HFFc6 (cell line): ENCODE measurements around the gene NES. TPM values are rescaled to one million over a fixed set of nuclear protein-coding genes. Genes with fewer than 3 reads are reported as not detected.

ENCODE experiments used
- DNase-seq: peaks from one replicate; pipeline ENCODE4 v3.0.0-alpha.2; 2018
- H3K27ac Mint-ChIP-seq: 2 replicates; pipeline ENCODE4 v1.8.0; 2020; ENCODE audit warnings: mild to moderate bottlenecking, mixed read lengths
- H3K27me3 Mint-ChIP-seq: 2 replicates; pipeline ENCODE4 v1.8.0; 2021; ENCODE audit warnings: mild to moderate bottlenecking, moderate library complexity, mixed read lengths; ENCODE audit not compliant: insufficient read depth
- H3K36me3 Mint-ChIP-seq: 2 replicates; pipeline ENCODE4 v1.8.0; 2021; ENCODE audit warnings: low read depth, mixed read lengths
- H3K4me1 Mint-ChIP-seq: 2 replicates; pipeline ENCODE4 v1.8.0; 2020; ENCODE audit warnings: low read depth, mixed read lengths
- H3K4me3 Mint-ChIP-seq: 2 replicates; pipeline ENCODE4 v1.8.0; 2020; ENCODE audit warnings: mild to moderate bottlenecking, moderate library complexity, mixed read lengths
- H3K9me3 Mint-ChIP-seq: 2 replicates; pipeline ENCODE4 v1.8.0; 2020; ENCODE audit warnings: mild to moderate bottlenecking, mixed read lengths
- total RNA-seq, 6 experiments: library from RNA; stranded (reverse); fragmentation: NEBNext Ultra II Directional; extraction: Animal tissue kit (Norgen Biotek cat#: 25700); gene quantifications; 2 replicates in 1 of 6; 3 replicates in 5 of 6; pipeline ENCODE4 v1.2.3, GENCODE V29; 2021
- TF ChIP-seq, protein P1 (sequence below): fragments of 200-600 bp; sonication (generic); IDR thresholded peaks from 2 replicates; pipeline ENCODE4 v1.5.0; 2021; ENCODE audit warnings: antibody characterized with exemption, mild to moderate bottlenecking

Gene NES
- total RNA-seq, 6 experiments from 2014 or later, result 106 to 126 (median 116) TPM

DNA sequence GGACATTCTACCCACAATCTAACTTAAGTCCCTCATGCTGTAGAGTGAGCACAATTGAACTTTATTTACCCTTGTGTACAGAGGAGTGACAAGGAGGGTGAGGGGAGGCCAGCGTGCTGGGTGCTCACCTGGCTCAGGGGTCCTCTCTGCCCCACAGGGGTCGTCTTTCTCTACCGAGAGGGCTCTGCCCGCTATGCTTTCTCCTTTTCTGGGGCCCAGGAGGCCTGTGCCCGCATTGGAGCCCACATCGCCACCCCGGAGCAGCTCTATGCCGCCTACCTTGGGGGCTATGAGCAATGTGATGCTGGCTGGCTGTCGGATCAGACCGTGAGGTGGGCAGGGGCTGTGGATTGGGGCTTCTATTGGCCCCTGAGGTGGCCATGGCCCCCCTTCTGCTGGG, 29.9 kb downstream of the NES start:
- H3K27ac Mint-ChIP-seq, result no peak overlapping the region
- no peaks in the 10 kb centered on the region for H3K9me3 Mint-ChIP-seq
- peaks cover 64% of the 10 kb centered on the region for H3K27me3 Mint-ChIP-seq
- H3K4me3 Mint-ChIP-seq, result no peak overlapping the region
- TF ChIP-seq, protein P1, sequence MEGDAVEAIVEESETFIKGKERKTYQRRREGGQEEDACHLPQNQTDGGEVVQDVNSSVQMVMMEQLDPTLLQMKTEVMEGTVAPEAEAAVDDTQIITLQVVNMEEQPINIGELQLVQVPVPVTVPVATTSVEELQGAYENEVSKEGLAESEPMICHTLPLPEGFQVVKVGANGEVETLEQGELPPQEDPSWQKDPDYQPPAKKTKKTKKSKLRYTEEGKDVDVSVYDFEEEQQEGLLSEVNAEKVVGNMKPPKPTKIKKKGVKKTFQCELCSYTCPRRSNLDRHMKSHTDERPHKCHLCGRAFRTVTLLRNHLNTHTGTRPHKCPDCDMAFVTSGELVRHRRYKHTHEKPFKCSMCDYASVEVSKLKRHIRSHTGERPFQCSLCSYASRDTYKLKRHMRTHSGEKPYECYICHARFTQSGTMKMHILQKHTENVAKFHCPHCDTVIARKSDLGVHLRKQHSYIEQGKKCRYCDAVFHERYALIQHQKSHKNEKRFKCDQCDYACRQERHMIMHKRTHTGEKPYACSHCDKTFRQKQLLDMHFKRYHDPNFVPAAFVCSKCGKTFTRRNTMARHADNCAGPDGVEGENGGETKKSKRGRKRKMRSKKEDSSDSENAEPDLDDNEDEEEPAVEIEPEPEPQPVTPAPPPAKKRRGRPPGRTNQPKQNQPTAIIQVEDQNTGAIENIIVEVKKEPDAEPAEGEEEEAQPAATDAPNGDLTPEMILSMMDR, result no peak
- no peak for DNase-seq
- no peaks in the 10 kb centered on the region for H3K36me3 Mint-ChIP-seq
- no peaks in the 10 kb centered on the region for H3K4me1 Mint-ChIP-seq

DNA sequence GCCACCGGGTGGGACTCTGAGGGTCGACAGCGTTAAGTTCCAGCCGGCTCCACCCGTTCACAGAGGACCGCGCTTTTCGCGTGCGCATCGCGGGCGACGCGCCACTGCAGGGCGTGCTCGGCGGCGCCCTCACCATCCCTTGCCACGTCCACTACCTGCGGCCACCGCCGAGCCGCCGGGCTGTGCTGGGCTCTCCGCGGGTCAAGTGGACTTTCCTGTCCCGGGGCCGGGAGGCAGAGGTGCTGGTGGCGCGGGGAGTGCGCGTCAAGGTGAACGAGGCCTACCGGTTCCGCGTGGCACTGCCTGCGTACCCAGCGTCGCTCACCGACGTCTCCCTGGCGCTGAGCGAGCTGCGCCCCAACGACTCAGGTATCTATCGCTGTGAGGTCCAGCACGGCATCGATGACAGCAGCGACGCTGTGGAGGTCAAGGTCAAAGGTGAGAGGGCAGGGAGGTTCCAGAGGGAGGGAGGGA, 30.4 kb downstream of the NES start:
- Mint-ChIP-seq H3K4me1 (no peaks in the 10 kb centered on the region), H3K27me3 (peaks cover 66% of the 10 kb centered on the region), H3K9me3 (no peaks in the 10 kb centered on the region), H3K4me3 (no peak overlapping the region), H3K36me3 (no peaks in the 10 kb centered on the region), H3K27ac (no peak overlapping the region)
- DNase-seq, result no peak
- TF ChIP-seq, protein P1, result no peak

DNA sequence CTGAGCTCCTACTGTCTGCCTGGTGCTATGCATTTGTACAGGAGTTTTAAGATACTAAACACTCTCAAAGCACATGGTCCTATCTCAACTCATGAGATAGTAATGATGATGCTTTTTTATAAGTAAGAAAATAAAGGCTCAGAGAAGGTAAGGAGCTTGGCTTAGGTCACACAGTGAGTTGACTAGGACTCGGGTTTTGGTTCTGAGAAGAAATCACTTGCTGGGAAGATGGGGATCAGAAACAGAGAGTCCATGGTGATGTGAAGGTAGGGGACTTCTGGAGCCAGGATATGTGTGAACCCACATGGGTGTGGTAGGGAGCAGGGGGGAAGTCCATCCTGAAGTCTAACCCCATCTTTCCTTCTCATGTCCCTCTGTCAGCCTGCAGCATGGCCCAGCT, 31.5 kb downstream of the NES start:
- Mint-ChIP-seq H3K27me3 (peaks cover 70% of the 10 kb centered on the region), H3K4me3 (no peak overlapping the region), H3K4me1 (no peaks in the 10 kb centered on the region), H3K36me3 (no peaks in the 10 kb centered on the region), H3K27ac (no peak overlapping the region), H3K9me3 (no peaks in the 10 kb centered on the region)
- no peak for DNase-seq
- TF ChIP-seq, protein P1, result no peak

DNA sequence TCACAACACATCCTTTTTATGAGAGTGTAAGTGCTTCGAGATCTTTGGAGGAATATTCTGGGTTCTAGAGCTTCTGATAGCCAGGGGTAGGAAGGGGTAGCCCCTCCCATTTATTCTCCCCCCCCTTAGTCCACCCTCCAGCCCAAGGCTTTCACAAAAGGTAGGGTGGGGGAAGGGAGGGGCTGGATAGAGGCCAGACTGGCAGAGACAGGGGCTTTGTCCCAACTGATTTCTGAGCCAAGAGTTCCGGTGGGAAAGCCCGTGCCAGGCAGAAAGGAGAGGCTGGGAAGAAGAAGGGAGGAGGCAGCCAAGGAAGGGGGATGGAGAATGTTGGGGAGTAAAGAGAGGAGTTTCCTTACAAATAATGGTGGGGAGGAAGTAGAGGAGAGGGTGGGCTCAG, 32.2 kb downstream of the NES start:
- H3K4me3 Mint-ChIP-seq, result no peak overlapping the region
- peaks cover under 1% of the 10 kb centered on the region; the same call in 1 of the 2 replicates for H3K4me1 Mint-ChIP-seq
- no peaks in the 10 kb centered on the region for H3K9me3 Mint-ChIP-seq
- TF ChIP-seq, protein P1, result no peak
- no peak overlapping the region for H3K27ac Mint-ChIP-seq
- no peak for DNase-seq
- H3K27me3 Mint-ChIP-seq, result peaks cover 68% of the 10 kb centered on the region
- no peaks in the 10 kb centered on the region for H3K36me3 Mint-ChIP-seq

DNA sequence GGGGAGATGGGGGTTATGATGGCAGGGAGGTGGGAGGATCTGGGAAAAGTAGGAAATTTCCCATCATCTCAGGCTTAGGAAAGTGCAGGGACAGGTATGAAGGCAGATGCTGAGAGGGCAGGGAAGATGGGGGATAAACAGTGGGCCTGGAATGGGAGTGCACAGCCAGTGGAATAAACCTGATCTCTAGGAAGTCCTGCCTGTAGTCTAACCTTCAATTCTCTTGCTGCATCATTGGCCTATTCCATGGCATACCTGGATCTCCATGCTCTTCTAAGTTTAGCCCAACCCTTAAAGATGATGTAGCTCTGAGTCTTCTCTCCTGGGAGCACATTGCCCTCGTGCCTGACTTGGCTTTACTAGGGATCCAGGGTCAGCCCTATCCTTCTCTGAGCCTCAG, 32.6 kb downstream of the NES start:
- no peak for DNase-seq
- Mint-ChIP-seq H3K9me3 (no peaks in the 10 kb centered on the region), H3K27me3 (peaks cover 71% of the 10 kb centered on the region), H3K27ac (no peak overlapping the region), H3K4me1 (peaks cover 5% of the 10 kb centered on the region; the same call in 1 of the 2 replicates), H3K36me3 (no peaks in the 10 kb centered on the region), H3K4me3 (no peak overlapping the region)
- TF ChIP-seq, protein P1, result no peak

DNA sequence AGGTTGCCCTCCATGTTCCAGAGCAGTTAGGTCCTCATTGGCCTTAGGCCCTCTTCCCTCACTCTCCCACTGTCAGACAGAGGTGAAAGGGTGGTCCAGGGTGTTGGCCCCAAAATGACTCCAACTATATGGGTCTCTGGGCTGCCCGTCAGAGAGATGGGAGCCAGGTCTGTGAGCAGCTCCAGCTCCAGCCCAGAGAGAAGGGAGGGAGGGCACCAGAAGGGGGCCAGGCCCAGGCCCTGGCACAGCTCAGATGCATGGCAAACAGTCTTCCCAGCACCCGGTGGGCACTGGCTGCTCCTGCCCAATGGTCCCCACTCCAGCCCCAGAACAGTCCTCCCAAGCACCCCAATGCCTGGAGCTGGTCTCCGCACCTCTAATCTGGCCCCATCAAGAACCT, 33.1 kb downstream of the NES start:
- TF ChIP-seq, protein P1, result no peak
- peaks cover 73% of the 10 kb centered on the region for H3K27me3 Mint-ChIP-seq
- no peak overlapping the region for H3K27ac Mint-ChIP-seq
- no peaks in the 10 kb centered on the region for H3K9me3 Mint-ChIP-seq
- no peaks in the 10 kb centered on the region for H3K36me3 Mint-ChIP-seq
- DNase-seq, result no peak
- no peak overlapping the region for H3K4me3 Mint-ChIP-seq
- peaks cover 7% of the 10 kb centered on the region; the same call in 1 of the 2 replicates for H3K4me1 Mint-ChIP-seq
